HG02943 (cell line): ENCODE data around the gene CFAP210.
A peak's percentile ranks its signal among the peaks of the same experiment; 100 is the strongest.

Experiments
- ATAC-seq: cut with Tn5 transposase; IDR thresholded peaks from one replicate; pipeline ENCODE4 v1.9.1; 2021; ENCODE audit warnings: mild to moderate bottlenecking, low read depth, moderate library complexity; ENCODE audit not compliant: unreplicated experiment

The CFAP210 gene, protein sequence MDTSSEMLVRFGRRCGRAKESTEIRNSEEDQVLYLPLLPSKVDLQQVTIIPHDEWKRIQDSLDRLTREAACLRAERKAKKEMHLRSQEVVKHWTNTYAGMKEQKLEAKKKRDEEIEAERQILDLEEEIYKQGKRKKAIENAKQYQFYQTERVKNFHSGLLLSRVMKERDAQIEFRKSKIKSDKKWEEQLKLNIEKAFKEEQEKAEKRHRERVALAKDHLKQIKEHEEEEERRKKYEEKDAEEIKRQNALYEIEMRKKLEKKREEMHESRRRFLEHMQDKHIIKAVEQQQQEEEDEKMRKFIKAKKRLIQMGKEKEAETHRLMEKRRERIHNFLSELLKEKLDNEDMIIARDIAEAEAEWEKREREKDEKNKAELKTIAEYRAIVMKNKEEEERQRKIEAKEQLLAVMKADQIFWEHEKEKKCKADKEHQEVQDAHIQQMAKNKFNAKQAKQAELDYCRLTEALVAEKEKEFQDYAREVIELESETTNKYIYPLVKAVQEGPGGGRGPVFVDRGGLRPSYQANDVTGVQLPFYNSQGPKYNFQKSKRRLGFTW

DNA sequence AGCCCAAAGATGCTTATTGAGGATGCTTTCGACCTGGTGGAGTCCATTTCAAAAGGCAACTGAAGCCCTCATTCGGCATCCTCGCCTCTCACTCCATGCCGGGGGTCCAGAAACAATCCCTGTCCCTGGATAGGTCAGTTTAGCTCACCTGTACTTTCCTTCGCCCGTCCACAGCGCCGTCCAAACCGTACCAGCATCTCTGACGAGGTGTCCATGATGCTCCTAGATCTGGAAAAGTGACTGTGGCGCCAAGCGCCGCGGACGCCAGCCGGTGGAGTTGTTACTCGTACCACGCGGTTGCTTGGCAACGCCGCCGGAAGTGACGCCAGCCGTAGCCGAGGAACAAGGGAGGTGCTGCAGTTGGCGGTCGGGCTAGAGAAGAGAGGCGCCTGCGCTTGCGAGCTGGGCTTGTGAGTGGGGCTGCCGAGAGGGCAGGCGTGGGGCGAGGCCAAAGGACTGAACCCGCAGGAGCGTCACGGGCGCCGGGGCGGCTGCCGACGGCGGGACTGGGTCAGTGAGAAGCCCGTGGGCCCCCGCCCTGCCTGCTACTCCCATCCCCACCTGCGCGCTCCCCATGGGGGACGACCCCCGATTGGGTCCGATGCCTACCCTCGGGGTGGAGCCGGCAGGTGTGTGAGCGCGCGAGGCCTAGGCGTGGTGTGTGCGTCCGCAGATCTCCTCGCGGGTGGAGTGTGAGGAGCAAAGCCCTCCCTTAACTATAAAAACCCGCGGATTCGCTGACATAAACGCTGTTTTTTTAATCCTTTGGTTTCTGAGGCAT, at the start of gene CFAP210, which contains the start of gene PHOSPHO2:
Gene CFAP210 (minus strand): TSS at position 293 of the 781 bp plus-strand sequence. CDS start 78 bp downstream, at position 215.
Gene PHOSPHO2 (plus strand): TSS at position 357 of the 781 bp plus-strand sequence. CDS start 6,503 bp downstream, outside the sequence.
- ATAC-seq: peak; percentile 99

DNA sequence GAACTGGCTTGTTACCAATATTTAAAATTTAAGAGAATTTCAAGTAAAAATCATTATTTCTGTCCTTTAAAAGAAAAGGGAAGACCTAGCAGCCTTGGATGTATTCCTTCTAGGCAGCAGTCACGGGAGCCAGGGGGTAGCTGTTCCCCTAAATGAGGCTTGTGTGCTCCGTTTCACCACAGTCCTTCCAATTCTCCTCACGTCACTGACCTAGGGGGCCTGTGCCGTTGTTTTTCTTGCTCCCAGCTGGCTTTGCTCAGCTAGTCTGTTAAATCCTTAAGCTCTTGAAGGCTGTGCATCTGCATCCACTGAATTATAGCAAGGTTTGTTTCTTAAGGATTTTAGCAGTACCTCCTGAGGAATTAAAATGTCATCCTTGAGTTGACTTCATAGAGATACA, 49.3 kb upstream of the CFAP210 start:
- no peak for ATAC-seq

DNA sequence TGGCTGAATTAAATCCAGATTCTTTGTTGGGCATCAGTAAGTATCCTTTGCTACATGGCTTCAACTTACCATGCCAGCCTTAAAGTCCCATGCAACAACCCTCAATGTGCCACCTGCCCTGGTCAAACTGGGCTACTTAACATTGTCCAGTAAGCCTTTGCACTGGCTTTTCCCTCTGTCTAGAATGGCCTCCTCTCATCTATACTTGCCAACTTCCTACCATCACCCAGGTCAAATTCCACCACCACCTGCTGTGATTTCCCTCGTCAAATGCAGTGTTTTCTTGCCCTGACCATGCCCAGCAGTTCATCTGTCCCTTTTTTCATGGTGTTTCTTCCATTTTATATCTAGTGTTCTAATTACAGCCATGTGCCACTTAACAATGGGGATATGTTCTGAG, 45.1 kb upstream of the CFAP210 start:
- no peak for ATAC-seq

DNA sequence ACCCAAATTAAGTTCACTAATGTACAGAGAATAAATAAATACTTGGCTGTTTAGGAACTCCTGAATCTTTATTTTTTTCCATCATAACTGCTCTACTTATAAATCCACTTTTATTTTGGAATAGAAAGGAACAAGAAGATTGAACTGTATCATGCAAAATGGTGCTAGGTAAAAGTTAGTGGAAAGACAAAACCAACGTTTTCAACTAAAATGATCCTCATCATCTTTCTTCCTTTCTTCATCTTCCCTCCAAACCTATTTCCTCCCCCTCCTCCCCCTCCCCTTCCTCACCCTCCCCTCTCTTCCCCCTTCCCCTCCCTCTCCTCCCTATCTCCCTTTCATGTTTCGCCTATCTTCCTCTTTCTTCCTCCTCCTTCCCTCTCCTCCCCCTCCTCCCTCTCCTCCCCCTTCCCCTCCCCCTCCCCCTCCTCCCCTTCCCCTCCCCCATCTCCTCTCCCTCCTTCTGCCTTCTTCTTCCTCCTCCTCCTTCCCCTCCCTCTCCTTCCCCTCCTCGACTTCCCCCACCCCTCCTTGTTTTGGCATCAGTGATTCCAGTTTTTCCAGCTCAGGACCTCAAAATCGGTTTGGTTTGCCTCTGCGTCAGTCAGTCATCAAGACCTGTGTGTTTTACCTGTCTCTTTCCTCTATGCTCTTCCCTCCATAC, 44.5 kb upstream of the CFAP210 start:
- no peak for ATAC-seq

DNA sequence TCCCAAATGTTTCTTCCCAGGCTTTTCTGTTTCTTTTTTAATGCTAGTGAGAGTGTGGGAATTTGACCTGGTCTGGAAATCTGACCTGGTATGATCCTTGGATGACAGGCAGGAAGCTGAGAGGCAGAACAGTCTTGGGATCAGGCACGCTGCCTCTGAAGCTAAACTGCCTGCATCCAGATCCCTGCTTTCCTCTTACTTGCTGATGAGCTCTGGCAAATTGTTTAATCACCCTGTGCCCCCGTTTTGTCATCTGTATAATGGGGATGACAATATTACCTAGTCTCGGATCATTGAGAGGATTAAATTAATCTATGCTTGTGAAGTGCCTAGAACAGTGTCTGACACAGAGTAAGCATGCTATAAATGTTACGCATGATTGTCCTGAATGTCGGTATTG, 42.7 kb upstream of the CFAP210 start:
- ATAC-seq: no peak

DNA sequence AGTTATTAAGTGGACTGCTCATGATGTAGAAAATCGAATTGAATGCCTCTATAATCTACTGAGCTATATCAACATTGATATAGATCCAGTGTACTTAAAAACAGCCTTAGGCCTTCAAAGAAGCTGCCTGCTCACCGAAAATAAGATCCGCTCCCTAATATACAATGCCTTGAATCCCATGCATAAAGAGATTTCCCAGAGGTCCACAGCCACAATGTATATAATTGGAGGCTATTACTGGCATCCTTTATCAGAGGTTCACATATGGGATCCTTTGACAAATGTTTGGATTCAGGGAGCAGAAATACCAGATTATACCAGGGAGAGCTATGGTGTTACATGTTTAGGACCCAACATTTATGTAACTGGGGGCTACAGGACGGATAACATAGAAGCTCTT, 41.4 kb upstream of the CFAP210 start:
- no peak for ATAC-seq

DNA sequence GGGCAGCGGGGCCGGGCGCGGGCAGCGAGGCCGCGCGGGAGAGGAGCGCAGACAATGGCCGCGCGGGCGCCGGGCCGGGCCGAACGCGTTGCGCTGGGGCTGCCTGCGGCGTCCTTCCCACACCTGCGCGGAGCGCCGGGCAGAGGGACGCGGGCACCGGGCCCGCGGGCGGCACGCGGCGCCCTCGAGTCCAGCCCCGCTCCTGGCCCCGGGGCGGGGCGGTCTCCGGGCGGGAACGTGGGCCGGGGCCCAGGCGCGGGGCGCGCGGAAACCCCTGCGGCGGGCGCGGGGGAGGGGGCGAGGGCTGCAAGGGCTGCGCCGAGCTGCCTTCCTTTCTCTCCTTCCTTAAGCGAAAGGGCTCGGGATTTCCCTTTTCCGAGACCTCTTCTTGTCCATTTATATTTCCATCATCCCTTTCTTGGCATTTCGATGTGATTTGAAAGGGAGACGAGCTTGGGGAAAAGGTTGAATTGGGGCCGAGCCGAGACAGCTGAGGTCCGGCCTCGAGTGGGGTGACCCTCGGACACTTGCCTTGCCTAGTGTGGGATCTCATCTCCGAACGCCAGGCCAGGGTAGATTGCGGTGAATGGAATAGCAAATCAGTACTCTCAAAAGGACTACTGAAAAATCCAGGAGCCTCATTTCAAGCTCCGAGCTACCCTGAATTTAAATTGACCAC, 40.1 kb upstream of the CFAP210 start:
- ATAC-seq: peak; percentile 25

DNA sequence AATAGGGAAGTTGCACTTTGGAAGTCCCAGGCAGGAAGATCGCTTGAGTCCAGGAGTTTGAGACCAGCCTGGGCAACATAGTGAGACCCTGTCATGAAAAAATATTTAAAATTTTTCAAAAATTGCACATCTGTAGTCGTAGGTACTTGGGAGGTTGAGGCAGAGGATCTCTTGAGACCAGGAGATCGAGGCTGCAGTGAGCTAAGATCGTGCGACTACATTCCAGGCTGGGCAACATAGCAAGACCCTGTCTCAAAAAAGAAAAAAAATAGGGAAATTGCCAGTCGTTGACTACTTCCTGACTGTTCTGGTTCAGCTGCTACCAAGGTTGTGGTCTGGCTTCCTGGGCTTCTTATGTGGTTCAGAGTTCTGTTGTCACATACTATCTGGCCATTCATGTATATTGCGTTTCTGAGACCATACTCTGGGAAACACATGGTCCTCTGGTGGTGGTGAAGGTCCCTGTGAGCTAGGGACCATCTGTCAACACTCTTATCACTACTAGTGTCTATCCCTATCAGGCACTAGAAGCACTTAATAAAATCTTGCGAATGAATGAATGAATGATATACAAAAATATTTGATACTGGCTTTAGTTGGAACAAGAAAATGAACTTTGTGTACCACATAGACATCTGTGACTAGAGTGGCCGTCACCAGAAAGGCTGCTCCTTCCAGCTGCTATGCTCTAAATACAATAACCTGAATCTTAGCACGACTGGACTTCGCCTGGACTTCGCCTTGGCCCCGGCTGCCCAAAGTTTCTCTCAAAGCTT, 38.6 kb upstream of the CFAP210 start:
- ATAC-seq: no peak

DNA sequence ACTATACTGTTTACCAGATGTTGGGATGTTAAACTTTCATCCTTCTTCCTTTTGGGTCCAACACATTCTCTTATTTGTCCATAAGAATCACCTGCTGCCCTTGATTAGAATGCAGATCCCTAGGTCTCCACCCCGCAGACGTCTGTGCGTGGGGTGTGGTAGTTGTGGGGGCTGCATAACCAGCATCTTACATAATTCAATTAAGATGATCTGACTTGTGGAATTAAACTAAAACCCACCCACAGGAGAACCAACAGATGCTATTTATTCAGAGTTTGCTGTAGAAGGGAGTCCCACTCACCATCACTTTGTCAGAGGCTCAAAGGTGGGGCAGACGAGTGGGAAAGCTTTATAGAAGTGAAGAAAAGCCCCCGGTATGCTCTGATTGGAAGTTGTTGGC, 37.9 kb upstream of the CFAP210 start:
- no peak for ATAC-seq

DNA sequence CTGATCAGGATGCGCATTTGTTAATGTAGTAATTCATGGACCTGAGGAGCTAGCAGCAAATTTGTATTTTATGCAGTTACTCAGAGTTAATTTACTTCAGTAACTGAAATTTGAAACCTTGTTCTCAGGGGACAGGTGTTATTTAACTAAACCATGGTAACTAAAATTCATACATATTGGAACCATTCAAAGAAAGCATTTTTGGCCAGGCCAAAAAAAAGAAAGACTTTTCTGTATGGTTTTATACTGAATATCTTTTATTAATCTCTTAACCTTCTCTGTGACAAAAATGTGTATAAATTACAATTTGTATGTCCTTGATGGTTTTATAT, 35.0 kb upstream of the CFAP210 start:
- ATAC-seq: no peak

DNA sequence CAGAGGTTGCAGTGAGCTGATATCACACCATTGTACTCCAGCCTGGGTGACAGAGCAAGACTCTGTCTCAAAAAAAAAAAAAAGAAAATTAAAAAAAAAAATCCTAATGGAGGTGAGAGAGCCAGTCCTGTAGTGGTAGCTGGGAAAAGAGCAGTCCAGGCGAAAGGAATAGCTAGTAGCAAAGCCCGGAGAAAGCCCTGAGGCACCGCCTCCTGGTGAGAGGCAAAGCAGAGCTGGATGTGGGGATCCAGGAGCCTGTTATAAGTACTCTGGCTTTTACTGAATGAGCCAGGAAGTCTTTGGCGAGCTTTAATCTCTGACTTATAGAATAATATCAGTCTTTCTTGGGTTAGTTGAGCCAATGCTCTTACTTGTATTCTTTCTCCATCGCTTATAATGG, 32.9 kb upstream of the CFAP210 start:
- no peak for ATAC-seq

DNA sequence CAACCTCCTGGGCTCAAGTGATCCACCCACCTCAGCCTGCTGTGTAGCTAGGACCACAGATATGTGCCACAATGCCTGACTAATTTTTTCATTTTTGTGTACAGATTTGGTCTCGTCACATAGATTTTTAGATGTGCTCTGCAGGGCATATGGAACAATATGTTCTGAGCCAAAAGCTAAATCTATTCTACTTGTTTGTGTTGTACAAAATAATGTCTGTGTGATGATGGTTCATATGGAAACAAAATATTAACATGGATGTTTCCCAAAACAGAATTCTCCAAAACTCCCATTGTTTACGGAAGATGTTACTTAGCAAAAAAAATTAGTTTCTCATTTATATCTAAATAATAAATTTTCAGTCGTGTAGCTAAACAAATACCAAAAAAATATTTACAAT, 26.8 kb upstream of the CFAP210 start:
- no peak for ATAC-seq

DNA sequence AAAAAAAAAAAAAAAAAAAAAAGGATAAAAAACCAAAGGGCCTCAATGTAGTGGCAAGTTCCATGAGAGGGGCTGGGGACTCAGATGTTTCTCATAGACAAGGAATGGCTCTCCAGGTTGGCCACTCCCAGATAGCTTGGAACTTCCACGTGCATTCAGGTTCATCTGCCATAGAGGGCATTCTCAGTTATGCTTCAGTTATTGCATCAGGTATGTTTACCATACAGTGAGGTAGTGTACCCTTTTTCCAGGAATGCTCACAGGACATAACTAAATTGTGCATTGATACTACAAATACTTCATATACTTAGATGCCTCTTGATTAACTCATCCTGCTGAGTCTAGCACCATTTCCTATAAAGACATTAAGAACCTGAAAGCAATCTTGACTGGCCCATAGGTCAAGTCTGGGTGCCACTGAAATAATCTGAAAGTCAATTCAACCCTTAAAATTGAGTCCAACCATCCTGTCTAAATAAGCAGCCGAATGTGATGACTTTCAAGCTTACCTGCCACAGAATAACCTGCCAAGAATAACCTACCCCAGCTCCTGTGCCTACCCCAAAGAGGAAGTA, 24.8 kb upstream of the CFAP210 start:
- no peak for ATAC-seq

DNA sequence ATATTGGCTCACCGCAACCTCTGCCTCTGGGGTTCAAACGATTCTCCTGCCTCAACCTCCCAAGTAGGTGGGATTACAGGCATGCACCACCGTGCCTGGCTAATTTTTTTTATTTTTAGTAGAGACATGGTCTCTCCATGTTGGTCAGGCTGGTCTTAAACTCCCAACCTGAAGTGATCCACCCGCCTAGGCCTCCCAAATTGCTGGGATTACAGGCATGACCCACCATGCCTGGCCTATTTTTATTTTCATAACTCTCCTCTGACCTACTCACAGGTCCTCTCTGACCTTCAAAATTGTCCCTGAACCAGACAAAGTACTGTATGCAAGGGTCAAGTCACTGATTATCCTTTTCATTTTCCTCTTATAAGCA, 23.5 kb upstream of the CFAP210 start:
- ATAC-seq: no peak

DNA sequence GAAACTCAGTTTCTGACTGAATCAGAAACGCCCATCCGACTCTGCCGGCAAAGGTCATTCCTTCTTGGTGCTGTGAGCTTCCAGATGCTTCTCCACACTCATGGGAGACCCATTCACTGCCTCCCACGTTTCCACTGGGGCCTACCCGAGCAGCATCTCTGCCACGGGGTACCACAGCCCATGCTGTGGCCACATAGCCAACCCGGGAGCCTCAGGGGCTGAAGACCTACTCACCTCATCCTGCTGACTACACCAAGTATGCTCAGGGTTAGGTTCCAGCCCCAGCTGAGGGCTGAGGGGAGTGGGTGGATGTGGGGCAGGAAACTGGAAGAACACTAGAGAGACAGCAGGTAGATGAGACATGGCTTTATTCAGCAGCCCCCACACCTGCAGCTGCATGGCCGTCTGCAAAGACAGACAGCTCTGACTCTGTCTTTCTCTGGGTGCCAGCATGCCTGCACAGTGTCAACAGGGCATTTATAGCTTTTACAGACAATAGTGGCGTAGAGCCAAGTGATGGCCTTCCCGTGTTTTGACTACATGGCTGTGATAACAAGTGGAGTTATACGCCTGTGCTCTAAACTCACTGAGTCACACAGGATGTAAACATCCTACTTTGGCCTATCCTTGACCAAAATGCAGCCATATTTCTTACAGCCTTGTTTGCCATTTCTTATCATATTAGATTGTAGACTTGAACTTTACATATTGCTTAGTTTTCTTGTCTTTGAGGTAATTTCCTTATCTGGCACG, 22.9 kb upstream of the CFAP210 start:
- ATAC-seq: no peak

DNA sequence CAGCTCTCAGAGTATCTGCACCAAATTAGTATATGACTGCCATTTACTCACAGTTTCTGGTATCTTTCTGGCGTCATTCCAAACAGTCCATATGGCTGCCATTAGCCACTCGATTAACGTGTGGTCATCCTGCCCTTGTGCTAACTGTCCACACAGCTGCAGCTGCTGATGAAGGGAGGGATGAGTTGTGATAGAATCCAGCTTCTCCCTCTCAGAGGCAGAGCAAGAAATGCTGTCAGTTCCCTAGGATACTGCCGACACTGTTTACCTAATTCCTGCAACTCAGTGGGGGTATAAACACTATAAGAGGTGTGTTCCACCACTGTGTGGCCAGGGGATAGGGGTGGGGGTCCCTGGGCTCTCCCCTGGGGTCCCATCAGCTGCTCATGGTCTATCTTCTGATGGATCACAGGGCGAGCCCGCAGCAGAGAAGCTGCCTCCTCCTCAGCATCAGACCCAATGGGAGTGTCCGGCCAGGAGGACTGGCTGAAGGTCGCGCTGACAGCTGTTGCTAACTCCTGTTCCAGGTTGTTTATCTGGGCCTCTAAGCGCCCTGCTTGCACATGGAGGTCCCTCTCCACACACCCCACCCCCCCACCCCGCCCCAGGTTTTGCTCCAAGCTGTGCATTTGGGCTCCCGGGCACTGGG, 22.2 kb upstream of the CFAP210 start:
- no peak for ATAC-seq

DNA sequence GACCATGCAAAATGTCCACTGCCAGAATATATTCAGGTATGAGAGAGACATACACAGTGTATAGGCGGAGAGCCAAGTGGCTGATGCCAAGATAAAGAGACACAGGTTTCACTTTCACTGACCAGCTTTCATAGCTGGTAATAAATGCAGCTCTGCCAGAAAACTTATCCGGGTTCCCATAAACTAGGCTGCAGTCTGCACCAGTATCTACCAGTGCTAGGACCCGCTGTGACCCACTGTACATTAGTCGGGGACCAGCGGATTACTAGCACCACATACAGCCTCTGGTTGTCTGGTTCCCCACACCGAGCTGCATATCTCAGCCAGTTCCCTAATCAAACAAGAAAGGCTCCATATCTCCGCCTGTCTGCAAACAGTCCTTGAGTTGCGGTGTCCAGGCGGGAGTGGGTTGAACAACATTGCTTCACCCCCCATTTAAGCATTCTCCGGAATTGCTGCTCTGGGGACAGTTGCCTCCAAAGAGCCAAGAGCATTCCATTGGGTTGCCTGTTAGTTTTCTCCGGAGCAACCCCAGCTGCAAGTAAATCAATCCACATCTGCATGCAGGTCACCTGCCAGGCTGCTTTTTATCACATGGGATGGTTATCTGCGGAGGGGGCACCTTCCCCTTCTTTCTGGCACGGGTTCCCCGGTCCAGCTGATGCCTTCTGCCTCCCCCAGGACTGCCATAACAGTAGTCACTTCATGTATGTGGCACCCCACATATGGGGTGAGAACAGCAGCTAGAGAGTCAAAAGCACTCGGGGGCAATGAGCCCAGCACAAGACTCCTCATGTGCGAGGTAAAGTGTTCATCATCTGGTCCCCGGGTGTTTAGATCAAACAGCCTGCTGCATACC, 21.4 kb upstream of the CFAP210 start:
- ATAC-seq: no peak
